Fibroblast of skin of right quadriceps (primary cell): Measurements from ENCODE around the gene LTB4R.
"Not testable (repeated sequence)": the region's sequence is repeated elsewhere in the genome, so short reads cannot be mapped to it uniquely, and the experiment has no call there.

ENCODE experiments used
- DNase-seq: peaks from one replicate; pipeline ENCODE4 v3.0.0-alpha.2; 2013

LTB4R gene

DNA sequence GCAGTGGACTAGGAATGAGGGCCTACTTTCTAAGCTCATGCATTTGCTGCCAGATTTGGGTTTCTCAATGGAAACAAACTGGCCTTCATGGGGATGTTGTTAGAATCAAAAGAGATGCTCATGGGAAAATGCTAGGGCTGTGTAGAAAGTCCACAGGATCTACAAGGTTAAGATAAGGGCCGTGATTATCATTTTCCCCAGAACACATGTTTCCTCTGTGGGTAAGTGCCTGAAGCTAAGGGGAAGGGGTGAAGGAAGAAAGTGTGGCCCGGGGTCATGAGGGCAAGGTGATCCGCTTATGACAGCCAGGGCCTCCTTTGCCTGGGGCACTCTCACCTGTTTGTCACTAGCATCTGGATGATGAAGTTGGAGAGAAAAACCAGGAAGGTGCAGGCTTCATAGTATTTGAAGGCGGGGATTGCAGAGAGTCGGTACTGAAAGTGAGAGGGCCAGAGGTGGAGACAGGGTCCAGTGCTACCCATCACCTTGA lies 13.8 kb downstream of the LTB4R start:
- DNase-seq = no peak

DNA sequence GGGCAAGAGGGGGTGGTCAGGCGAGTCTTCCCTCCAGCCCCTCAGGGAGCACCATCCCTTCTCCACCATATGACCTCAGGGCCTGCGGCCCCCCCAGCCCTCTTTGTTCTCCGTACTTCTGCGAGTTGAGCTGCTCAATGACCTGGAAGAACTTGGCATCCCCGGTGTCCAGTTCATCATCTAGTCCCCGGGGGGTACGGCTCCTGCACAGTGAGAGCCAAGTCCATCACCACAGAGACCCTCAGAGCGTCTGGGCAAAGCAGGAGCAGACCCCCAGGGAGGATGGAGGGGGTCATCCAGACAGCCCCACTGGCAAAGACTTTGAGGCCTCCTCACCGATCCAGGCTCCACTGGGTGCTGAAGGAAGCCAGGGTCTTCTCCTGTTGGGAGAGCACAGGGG lies 14.7 kb downstream of the LTB4R start:
- no peak for DNase-seq

DNA sequence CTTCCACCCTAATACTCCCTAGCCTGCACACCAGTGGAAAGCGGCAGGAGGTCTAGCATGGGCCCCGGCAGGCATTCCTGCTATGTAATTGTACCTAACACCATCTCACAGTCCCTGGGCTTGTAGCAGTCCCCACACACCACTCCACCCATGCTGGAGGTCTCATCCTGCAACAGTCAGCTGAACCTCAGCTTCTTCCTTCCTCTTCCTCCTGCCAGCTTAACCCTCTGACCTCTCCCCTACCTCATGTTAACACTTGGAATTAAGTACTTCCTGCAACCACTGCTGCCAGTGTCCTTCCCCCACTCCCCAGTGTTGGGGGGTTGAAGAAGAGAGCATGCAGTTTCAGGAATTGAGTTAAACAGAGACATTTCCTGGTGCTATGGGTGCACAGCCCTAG lies 16.0 kb downstream of the LTB4R start:
- no peak for DNase-seq

DNA sequence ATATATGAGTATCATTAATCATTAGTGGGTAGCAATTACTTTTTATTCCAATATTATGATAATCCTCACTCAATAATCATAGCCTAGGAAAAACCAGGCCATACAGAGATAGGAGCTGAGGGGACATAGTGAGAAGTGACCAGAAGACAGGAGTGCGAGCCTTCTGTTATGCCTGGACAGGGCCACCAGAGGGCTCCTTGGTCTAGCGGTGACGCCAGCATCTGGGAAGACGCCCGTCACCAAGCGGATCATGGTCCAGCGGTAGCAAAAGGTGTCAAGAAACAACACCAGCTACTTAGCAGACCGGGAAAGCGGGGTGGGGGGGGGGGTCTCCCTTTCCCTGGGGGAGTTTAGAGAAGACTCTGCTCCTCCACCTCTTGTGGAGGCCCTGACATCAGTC lies 16.6 kb downstream of the LTB4R start:
- DNase-seq = not testable (repeated sequence)

DNA sequence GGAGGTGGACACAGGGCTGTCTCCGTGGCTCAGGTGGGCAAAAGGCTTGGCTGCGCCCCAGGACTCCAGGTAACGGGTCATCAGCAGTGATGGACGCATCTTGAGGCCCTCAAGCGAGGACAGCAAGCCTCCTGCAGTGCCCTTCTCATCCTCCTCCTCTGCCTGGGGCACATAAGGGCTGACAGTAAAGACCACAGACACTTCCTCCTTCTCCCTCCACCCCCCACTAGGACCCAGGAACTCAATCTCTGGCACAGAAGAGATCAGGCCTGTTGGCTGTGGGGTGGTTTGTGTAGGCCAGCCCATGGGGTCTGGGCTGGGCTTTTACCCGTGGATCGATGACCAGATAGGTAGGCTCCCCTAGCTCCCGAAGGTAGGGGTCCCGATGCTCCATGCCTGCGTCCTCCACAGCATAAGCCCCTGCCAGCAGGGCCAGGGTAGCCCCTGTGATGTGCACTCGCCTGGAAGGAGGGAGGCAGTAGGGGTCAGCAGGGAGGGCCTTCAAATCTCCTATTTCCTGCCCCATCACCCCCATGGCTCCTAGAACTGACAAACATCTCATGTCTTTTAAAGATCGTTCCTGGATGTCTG lies 17.9 kb downstream of the LTB4R start:
- no peak for DNase-seq

DNA sequence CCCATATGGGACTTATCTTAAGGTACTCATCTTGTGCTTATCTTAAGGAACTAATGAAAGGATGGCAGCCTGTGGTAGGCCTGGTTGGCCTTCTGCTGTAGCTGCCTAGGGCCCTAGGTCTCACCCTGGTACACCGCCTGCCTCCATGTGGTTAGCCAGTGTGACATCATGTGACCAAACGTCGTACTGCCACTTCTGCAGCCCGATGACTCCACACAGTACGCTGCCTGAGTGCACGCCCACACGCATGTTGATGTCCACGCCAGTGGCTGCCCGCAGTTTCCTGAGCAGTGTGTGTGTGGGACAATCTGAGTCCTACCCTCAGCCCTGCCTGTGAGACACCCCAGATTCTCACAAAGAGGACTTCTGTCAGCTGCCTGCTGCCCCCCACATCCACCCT lies 18.4 kb downstream of the LTB4R start:
- DNase-seq = no peak

DNA sequence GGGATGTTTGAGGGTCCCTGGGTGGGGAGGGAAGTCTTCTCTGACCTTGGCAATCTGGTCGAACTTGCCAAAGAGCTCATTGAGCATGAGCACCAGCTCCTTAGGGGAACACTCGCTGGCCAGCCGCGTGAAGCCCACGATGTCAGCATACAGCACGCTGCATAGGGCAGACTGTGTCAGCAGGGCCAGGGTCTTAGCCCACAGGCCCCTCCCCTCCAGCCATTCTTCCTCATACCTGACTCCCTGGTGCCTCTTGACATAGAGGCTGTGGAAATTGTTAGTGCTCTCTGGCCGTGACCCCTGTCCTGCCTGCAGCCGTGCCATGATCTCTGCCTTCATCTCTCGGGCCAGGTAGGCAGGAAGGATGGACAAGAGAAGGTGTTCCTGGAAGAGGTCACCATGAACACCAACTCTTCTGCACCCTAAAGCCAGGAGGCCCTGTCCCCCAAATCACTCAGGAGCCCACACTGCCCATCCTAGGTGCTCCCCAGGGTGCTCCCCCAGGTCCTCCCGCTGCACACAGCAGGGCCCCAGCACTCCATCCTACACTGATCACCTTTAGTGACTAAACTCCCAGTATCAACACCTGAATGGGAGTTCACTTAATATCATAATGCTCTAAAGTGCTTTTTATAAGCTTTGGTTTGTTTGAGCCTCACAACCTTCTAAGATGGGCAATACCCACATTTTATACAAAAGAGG lies 19.8 kb downstream of the LTB4R start:
- no peak for DNase-seq

DNA sequence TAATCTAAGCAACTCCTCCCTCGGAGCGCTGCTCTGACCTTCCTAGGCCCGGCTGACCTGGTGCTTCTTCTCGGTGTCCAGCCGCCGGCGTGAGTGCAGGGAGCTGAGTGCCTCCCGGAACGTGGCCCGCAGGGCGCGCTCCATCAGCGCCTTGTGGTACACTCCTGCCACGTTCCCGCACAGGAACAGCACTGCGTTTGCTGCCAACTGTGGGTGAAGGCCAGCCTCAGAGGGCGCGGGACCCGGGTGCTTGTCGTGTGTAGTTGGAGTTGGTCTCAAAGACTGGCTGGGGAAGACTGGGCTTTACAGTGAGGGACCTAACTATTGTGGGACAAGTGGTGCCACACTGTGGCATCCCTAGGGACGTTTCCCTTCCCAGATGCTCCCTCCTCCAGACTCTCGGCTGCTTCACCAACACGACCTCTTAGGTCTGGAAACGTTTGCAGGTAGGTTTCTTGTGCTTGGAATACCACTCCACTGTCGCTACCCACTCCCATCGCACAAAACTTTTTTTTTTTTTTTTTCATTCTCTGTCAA lies 20.5 kb downstream of the LTB4R start:
- DNase-seq = no peak

DNA sequence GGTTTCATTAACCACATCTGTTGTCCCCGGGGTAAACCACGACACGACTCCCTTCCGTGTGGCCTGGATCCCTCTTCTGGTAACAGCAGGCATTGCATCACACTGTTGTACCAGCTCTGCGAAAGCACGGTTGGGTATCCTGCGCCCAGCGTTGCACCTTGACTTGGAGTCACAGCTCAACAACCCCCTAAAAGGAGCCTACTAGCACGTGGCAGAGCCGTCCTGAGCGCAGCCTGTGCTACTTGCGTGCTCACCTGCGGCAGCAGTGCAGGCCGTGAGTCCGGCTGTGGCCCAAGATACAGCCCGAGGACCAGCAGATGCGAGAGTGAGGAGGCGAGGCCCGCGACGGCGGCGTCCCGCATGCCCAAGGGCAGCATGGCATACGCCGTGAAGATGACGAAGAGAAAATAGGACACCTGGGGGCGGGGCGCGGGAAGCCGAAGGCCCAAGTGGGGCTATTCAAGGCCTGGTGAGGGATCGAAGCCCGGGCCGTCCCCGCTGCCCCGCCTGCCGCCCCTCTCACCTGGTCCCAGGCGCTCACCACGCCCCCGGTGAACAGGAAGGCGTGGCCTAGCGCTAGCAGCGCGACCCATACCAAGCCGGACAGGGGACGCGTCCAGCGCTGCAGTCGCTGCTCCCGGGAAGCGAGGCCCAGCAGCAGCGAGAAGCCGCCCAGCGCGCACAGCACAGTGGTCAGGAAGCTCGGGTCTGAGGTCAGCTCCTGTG lies 21.1 kb downstream of the LTB4R start:
- DNase-seq = peak; percentile 64

DNA sequence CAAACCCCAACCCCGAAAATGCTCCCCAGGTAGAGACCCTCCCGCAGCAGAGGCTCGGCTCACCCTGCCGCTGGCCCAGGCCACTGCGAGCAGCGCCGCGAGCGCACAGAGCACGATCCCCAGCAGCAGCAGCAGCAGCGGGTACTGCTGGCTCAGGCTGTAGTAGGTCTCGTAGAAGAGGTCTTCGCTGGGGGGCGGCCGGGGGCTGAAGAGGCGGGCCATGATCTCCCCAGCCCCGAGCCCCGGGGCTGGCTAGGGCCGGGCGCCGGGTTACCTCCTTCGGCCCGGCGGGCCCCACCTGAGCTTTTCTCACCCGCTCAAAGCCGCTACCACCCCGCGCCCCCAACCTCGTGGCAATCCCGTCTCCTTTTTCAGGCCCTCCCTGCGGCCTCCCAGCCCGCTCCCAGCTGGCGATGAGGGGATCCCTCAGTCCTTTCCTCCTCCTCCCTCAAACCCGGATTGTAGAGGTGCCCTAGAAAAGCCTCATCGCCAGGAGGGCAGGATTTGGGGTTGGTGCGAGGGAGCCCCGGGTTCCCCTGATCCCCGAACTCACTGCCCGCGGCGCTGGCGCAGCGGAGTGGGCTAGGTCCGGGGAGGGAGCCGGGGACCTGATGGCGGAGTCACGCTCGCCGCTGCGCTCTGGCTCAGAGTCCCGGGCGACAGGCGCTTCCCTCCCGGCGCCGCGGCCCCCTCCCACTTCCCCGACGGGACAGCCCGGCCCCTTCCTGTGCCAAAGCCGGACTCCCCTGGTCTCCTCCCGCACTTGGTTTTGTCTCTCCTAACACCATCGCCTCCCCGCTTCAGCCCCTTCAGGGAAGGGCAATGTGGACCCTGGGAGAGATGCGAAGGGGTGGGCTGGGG lies 23.4 kb downstream of the LTB4R start, which contains the start of gene ADCY4:
ADCY4 (minus strand) TSS at position 641 of the 861 bp plus-strand sequence; CDS start at position 222, 419 bp downstream.
- no peak for DNase-seq

DNA sequence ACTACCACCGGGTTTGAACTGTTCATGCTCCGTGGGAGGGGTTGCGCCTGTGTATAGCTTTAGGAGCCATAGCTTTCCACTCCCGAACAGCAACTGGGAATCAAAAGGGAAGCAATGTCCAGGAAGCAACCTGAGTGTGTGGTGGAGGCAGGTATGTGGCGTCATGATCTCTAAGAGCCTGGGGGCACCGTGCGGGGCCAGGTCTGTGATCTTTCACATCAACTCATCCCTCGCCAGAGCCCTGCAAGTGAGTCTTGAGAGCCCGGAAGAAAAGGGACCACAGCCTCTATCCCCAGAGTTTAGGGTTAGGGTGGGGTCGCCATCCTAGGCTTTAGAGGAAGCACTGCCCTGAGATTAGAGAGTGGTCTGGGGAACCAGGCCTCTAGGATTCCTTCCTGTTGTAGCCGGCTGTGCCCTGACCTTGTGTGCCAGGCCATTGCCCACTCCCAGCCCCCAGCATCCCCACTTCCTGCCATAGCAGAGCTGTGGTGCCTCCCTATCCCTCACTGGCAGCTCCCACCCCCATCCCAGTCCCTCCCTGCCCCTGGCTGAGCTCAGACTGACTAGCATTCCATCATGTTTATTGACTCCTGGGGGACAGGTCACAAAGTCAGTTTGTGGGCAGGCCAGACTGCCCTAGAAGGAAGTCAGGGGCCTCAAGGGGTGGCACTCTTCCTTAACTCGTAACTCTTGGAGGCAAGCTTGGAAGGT lies 24.3 kb downstream of the LTB4R start:
- no peak for DNase-seq

DNA sequence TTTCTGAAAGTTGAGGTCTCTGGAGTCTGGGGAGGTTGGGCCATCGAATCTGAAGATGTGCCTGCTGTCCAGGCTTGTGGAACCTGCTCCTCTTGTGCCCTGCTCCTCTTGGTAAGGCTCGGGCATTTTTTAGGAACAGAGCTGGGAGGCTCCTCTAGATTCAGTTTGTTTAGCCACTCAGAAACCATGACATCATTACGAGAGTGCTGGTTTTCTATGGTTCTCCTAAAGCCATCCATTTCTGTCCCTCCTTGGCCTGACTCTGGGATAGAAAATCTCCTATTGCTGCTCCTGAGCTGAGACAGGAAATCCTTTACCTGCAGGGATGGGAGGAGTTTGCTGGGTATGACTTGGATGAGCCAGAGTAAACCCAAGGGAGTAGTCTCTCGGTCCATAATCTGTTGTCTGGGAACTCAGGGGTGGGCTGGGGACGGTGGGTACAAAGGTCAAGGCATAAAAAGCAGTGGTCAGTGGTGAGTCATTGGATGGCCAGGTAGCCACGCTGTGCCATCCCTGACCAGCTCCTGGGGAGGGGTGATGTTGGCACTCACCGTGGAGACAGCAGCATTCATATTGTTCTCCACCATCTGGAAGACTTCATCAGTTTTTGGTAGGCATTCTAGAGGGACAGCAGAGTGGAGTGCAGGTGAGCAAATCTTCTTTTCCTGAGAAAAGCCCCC lies 26.0 kb downstream of the LTB4R start:
- DNase-seq = no peak

DNA sequence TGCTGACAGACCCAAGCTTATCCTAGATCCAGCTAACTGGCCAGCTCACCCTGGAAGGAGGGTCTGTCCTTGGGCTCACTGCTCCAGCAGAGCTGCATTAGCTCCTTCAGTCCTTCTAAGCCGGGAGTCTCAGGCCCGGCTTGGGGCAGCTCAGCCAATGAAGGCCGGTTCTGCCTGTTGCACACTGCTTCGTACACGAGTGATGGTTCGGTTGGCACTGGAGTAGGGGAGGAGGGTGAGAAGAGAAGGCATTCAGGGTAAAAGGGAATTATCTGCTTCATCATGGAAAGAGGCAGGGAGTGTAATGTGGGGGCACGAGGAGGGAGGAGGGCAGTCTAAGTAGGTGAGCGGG lies 26.5 kb downstream of the LTB4R start:
- no peak for DNase-seq

DNA sequence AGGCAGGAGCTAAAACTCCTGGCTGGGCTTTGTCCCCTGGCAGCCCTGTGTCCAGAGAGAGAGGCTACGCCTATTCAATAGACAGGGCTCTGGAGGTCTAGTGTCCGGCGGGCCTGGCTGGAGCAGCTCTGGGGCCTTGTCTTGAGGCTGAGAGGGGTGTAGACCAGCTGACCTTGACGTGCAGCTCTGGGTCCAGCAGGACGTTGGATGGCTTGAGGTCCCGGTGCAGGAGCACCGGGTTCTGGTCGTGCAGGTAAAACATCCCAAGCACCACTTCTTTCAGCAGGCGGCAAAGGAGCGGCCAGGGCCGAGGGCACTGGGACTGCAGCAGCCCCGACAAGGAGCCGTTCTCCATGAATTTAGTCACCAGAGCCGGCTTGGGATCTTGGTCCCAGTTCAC lies 27.5 kb downstream of the LTB4R start:
- no peak for DNase-seq

DNA sequence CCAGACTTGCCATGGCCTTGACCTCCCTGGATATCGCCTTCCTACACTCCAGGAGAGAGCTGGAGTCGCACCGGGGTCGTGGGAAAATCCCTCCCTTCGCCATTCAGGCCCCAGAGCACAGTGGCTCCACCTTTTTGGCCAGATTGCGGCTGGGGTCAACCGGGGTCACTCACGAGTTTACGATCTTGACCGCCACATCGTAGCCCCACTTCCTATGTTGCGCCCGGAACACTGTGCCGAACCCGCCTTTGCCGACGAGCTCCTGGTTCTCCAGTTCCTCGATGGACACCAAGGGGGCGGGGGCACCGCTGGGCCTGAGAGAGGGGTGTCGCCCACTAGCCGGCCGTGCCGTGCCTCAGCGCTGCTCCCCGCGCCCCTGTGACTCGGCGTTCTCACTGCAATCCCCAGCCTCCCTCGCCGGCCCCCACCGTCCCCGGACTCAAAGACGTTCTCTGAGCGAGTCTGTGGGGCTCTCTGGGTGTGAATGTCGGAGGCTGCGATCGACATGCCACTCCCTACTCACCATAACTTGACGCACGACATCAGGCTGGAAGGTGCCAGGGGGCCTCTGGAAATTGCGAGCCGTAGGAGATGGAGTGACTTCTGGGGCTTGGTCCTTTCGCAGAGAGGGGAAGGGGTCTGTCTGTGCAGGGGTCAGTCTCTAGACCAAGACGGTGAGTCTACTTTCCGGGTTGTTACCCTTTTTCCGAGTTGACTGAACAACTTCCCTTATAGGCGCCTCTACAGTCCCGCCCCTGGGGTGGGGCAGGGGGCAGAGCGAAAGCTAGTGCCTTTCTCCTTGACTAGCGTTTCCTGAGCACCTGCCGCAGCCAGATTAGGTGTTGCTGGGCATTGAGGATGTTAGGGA lies 28.2 kb downstream of the LTB4R start, which contains the start of gene RIPK3:
RIPK3 (minus strand) TSS at position 708 of the 868 bp plus-strand sequence; CDS start at position 543, 165 bp downstream.
- no peak for DNase-seq

DNA sequence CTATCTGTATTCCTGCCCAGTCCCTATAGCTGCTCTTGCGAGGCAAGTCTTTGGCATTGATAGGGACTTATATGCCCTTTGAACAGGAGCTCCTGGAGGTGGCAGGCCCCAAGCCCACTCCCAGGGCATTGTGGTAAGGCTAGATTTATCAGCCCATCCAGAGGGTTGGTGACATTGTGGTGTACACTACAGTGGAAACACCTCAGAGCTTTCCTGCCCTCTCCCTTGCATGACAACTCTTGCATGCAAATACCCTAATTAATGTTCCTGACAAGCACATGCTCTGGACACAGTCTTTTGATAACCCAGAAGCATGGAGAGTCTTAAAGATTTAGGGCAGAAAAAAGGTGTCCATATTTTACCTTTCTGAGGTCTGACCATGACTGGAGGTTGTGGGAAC lies 29.3 kb downstream of the LTB4R start:
- DNase-seq = no peak

DNA sequence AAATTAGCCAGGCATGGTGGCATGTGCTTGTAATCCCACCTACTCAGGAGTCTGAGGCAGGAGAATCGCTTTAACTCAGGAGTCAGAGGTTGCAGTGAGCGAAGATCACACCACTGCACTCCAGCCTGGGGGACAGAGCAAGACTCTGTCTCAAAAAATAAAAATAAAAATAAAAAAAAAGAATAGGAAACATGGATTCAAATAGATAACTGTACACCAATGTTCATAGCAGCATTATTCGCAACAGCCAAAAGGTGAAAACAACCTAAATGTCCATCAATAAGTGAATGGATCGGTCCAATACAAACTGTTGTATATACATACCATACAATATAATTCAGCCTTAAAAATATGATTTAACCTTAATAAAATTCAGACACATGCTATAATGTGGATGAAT lies 31.6 kb downstream of the LTB4R start:
- no peak for DNase-seq

DNA sequence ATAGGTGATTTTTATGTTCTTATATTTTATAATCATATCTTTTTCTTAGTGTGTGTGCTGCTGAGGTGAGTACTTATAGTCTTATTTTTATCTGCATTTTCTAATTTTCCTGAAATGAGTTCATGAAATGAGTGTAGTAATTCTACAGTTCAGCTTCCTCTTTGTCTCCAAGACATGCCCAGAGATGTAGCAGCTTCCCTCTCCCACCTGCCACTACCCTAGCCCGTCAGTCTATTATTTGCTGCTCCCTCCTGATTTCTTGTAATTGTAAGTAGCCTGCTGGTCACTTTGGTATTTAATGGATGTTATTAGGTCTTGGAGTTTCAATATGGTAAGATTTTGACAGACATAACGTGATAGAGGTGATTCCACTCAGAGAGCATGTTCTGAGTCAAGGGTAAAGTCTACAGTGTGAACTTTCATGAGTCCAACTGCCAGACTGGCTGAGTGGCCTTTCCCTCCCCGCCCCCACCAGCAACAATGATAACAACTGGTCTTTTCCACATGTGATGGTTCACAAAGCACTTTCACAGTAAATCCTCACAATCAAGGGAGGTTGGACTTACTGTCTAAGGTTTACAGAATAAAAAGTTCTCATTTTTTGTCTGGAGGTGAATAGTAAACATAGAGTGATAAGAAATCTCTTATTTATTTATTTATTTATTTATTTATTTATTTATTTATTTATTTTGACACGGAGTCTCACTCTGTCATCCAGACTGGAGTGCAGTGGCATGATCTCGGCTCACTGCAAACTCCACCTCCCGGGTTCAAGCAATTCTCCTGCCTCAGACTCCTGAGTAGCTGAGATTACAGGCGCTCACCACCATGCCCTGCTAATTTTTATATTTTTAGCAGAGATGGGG lies 32.7 kb downstream of the LTB4R start:
- no peak for DNase-seq

DNA sequence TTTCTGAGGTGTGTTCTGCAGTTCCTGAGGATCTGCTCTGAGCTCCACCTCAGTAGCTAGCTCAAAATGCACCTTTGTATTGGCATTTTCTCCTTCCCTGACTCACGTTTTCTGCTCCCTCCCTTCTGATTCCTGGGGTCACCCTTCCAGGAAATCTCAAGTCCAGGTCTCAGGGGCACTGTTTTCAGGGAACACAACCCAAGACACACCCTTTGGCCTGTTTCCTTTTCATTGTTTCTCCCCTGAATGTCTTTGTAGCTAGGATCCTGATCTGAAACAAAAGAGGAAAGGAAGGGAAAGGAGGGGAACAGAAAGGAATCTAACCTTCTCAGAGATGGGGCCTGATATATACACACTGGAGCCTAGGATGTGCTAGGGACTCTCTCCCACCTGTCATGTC lies 35.8 kb downstream of the LTB4R start:
- DNase-seq = no peak
